MCF 10A (cell line): Measurements from ENCODE around the gene MAB21L2. TPM values are rescaled to one million over a fixed set of nuclear protein-coding genes. Genes with fewer than 3 reads are reported as not detected.
"Not testable (repeated sequence)": the region's sequence is repeated elsewhere in the genome, so short reads cannot be mapped to it uniquely, and the experiment has no call there.

Experiments used
- BruUV-seq: library from RNA; stranded (reverse); fragments of 400-500 nt; replicated peaks from 2 replicates; lab custom pipeline; 2021; lab: Mats Ljungman, UMichigan
- CTCF ChIA-PET: fragments of 300-600 bp; sonication (Branson Sonifier 250); formaldehyde crosslinking; extraction: SDS; loops from one replicate; lab custom pipeline; 2021; ENCODE audit warnings: antibody characterized with exemption, inconsistent platforms; lab: Yijun Ruan, JAX
- POLR2A ChIA-PET: fragments of 300-600, 350-650 bp; sonication (Branson Sonifier 250); formaldehyde crosslinking; extraction: SDS; loops from one replicate; lab custom pipeline; 2020; ENCODE audit warnings: antibody characterized with exemption, inconsistent platforms; lab: Yijun Ruan, JAX
- DNase-seq: peaks from one replicate; pipeline ENCODE4 v3.0.0-alpha.2; 2018; ENCODE audit not compliant: unreplicated experiment
- H3K27ac Mint-ChIP-seq: one replicate; pipeline ENCODE4 v1.8.0; 2022; ENCODE audit warnings: mild to moderate bottlenecking, low read depth, mixed read lengths; ENCODE audit not compliant: unreplicated experiment
- H3K27me3 Mint-ChIP-seq: one replicate; pipeline ENCODE4 v1.8.0; 2022; ENCODE audit warnings: mixed read lengths; ENCODE audit not compliant: insufficient read depth, unreplicated experiment
- H3K36me3 Mint-ChIP-seq: one replicate; pipeline ENCODE4 v1.8.0; 2022; ENCODE audit warnings: mild to moderate bottlenecking, moderate library complexity, mixed read lengths; ENCODE audit not compliant: insufficient read depth, unreplicated experiment
- H3K4me1 Mint-ChIP-seq: one replicate; pipeline ENCODE4 v1.8.0; 2022; ENCODE audit warnings: mixed read lengths; ENCODE audit not compliant: insufficient read depth, unreplicated experiment
- H3K4me3 Mint-ChIP-seq: one replicate; pipeline ENCODE4 v1.8.0; 2022; ENCODE audit warnings: mild to moderate bottlenecking, moderate library complexity, mixed read lengths; ENCODE audit not compliant: unreplicated experiment
- H3K9me3 Mint-ChIP-seq: one replicate; pipeline ENCODE4 v1.8.0; 2022; ENCODE audit warnings: mixed read lengths; ENCODE audit not compliant: unreplicated experiment
- intact Hi-C: fragments of 100-400 bp; cut with micrococcal nuclease; formaldehyde crosslinking; loops from 2 replicates; pipeline ENCODE4 v1.14.1; 2022
- total RNA-seq: library from RNA; stranded (reverse); gene quantifications from 2 replicates; pipeline ENCODE4 v1.2.3, GENCODE V29; 2022
- TF ChIP-seq, protein P1 (sequence below): fragments of 200-600 bp; IDR thresholded peaks from one replicate; pipeline ENCODE4 v1.8.0; 2022; ENCODE audit warnings: antibody characterized with exemption, mild to moderate bottlenecking; ENCODE audit not compliant: unreplicated experiment

The MAB21L2 gene
- total RNA-seq, 1 experiment from 2014 or later: not detected

DNA sequence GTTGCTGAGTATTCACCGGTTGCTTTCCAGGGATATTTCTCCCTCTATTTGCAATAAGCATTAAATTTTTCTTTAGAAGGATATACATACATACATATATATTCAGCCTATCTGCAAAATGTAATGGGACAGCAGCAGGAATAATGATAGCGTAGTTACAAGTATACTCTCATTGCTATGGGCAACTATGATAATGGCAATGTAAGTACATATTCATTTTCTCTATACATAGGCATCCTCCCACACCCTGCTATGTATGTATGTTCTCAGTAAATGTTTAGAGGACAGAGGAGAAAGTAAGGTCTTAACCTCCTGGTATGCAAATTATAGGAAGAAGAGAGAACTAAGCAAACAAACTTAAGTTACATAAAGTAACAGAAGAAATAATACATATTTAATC is 19.7 kb upstream of the MAB21L2 start:
- no peaks in the 10 kb centered on the region for H3K27me3 Mint-ChIP-seq
- no peaks in the 10 kb centered on the region for H3K36me3 Mint-ChIP-seq
- H3K4me1 Mint-ChIP-seq: peaks cover 13% of the 10 kb centered on the region
- TF ChIP-seq, protein P1, sequence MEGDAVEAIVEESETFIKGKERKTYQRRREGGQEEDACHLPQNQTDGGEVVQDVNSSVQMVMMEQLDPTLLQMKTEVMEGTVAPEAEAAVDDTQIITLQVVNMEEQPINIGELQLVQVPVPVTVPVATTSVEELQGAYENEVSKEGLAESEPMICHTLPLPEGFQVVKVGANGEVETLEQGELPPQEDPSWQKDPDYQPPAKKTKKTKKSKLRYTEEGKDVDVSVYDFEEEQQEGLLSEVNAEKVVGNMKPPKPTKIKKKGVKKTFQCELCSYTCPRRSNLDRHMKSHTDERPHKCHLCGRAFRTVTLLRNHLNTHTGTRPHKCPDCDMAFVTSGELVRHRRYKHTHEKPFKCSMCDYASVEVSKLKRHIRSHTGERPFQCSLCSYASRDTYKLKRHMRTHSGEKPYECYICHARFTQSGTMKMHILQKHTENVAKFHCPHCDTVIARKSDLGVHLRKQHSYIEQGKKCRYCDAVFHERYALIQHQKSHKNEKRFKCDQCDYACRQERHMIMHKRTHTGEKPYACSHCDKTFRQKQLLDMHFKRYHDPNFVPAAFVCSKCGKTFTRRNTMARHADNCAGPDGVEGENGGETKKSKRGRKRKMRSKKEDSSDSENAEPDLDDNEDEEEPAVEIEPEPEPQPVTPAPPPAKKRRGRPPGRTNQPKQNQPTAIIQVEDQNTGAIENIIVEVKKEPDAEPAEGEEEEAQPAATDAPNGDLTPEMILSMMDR: no peak
- DNase-seq: no peak
- no peak overlapping the region for H3K4me3 Mint-ChIP-seq
- intact Hi-C loops: no loop called here
- no TSS peak for BruUV-seq
- H3K27ac Mint-ChIP-seq: no peak overlapping the region
- peaks cover 6% of the 10 kb centered on the region for H3K9me3 Mint-ChIP-seq
- CTCF ChIA-PET: interaction anchor here (0.6 kb wide), 1 partner anchor 107 kb away, joined by 3 read pairs; no protein-coding TSS in a partner anchor
- POLR2A ChIA-PET: no interaction called here

DNA sequence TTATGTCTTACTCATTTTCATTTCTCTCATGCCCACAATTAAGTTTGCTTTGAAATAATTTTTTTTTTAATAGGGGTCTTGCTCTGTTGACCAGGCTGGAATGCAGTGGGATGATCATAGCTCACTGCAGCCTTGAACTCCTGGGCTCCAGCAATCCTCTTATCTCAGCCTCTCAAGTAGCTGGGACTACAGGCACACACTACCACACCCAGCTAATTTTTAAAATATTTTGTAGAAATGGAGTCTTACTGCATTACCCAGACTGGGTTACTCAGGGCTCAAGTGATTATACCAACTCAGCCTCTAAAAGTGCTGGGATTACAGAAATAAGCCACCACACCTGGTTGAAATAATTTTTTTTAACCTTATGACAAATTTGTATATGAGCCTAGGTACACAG is 19.2 kb upstream of the MAB21L2 start:
- peaks cover 8% of the 10 kb centered on the region for H3K4me1 Mint-ChIP-seq
- H3K4me3 Mint-ChIP-seq: no peak overlapping the region
- TF ChIP-seq, protein P1: no peak
- DNase-seq: no peak
- H3K27me3 Mint-ChIP-seq: no peaks in the 10 kb centered on the region
- intact Hi-C loops: no loop called here
- BruUV-seq: no TSS peak
- H3K27ac Mint-ChIP-seq: no peak overlapping the region
- POLR2A ChIA-PET: interaction anchor here (0.8 kb wide), 1 partner anchor 21 kb away, joined by 4 read pairs; no protein-coding TSS in a partner anchor
- no peaks in the 10 kb centered on the region for H3K36me3 Mint-ChIP-seq
- CTCF ChIA-PET: no interaction called here
- peaks cover 6% of the 10 kb centered on the region for H3K9me3 Mint-ChIP-seq

DNA sequence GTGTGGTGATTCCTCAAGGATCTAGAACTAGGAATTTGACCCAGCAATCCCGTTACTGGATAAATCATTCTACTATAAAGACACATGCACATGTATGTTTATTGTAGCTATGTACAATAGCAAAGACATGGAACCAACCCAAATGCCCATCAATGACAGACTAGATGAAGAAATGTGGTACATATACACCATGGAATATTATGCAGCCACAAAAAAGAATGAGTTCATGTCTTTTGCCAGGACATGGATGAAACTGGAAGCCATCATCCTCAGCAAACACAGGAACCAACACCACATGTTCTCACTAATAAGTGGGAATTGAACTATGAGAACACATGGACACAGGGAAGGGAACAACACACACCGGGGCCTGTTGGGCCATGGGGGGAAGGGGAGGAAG is 17.0 kb upstream of the MAB21L2 start:
- BruUV-seq, POLR2A ChIA-PET: not testable (repeated sequence)

DNA sequence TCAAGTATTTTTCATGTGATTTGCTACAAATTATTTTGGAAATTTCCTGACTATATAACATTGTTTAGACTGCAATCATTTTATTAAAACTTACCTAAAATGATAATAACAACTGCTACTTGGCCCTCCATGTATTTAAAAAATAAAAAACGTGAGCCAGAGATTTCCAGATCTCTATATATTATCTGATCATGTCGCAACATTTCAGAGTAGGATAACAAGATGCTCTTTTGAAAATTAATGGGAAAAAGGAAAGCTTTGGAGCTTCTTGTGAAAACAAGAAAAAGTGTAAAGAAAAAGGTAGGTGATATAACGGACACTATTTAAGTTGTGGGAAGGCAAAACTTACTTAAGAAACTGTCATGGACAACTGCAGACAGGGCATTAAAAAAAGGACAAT is 14.9 kb upstream of the MAB21L2 start:
- POLR2A ChIA-PET: interaction anchor here (0.9 kb wide), 1 partner anchor 9 kb away, joined by 3 read pairs; no protein-coding TSS in a partner anchor
- H3K9me3 Mint-ChIP-seq: peaks cover 6% of the 10 kb centered on the region
- BruUV-seq: no TSS peak
- no peak overlapping the region for H3K27ac Mint-ChIP-seq
- no peak for DNase-seq
- H3K4me1 Mint-ChIP-seq: no peaks in the 10 kb centered on the region
- H3K4me3 Mint-ChIP-seq: no peak overlapping the region
- H3K36me3 Mint-ChIP-seq: no peaks in the 10 kb centered on the region
- CTCF ChIA-PET: no interaction called here
- TF ChIP-seq, protein P1: no peak
- no peaks in the 10 kb centered on the region for H3K27me3 Mint-ChIP-seq
- intact Hi-C loops: no loop called here

More for the DNA sequence above, 17.0 kb upstream of the MAB21L2 start:
- H3K27me3 Mint-ChIP-seq, intact Hi-C loops, H3K9me3 Mint-ChIP-seq, H3K27ac Mint-ChIP-seq, DNase-seq, H3K4me3 Mint-ChIP-seq, H3K4me1 Mint-ChIP-seq, H3K36me3 Mint-ChIP-seq: not testable (repeated sequence)
- CTCF ChIA-PET: interaction anchor here (1.2 kb wide), 1 partner anchor 22 kb away, joined by 4 read pairs; no protein-coding TSS in a partner anchor
